Glutamatergic neuron (in vitro differentiated cells): Measurements from ENCODE around the gene TTC17. TPM values are rescaled to one million over a fixed set of nuclear protein-coding genes. Genes with fewer than 3 reads are reported as not detected.

ENCODE experiments used
- DNase-seq: peaks from one replicate; pipeline ENCODE4 v3.0.0; 2022
- H3K27ac Mint-ChIP-seq: one replicate; pipeline ENCODE4 v1.8.0; 2020; ENCODE audit warnings: mild to moderate bottlenecking, mixed read lengths, inconsistent platforms; ENCODE audit not compliant: unreplicated experiment
- H3K27me3 Mint-ChIP-seq: one replicate; pipeline ENCODE4 v1.8.0; 2020; ENCODE audit warnings: mild to moderate bottlenecking, moderate library complexity, mixed read lengths, inconsistent platforms; ENCODE audit not compliant: unreplicated experiment
- H3K36me3 Mint-ChIP-seq: one replicate; pipeline ENCODE4 v1.8.0; 2020; ENCODE audit warnings: mild to moderate bottlenecking, mixed read lengths, inconsistent platforms; ENCODE audit not compliant: unreplicated experiment
- H3K4me1 Mint-ChIP-seq: one replicate; pipeline ENCODE4 v1.8.0; 2020; ENCODE audit warnings: mild to moderate bottlenecking, low read depth, mixed read lengths, inconsistent platforms; ENCODE audit not compliant: unreplicated experiment
- H3K4me3 Mint-ChIP-seq: one replicate; pipeline ENCODE4 v1.8.0; 2020; ENCODE audit warnings: mild to moderate bottlenecking, mixed read lengths, inconsistent platforms; ENCODE audit not compliant: unreplicated experiment
- H3K9me3 Mint-ChIP-seq: one replicate; pipeline ENCODE4 v1.8.0; 2020; ENCODE audit warnings: mild to moderate bottlenecking, moderate library complexity, mixed read lengths, inconsistent platforms; ENCODE audit not compliant: unreplicated experiment
- CTCF ChIP-seq: fragments of 200-600 bp; sonication (generic); IDR thresholded peaks from one replicate; pipeline ENCODE4 v1.5.0; 2021; ENCODE audit not compliant: partially characterized antibody, unreplicated experiment
- total RNA-seq: library from RNA; stranded (reverse); fragmentation: NEBNext Ultra II Directional; extraction: Animal tissue kit (Norgen Biotek cat#: 25700); gene quantifications from one replicate; pipeline ENCODE4 v1.2.1, GENCODE V29; 2021; ENCODE audit not compliant: unreplicated experiment

Gene TTC17
- total RNA-seq, 1 donor from 2014 or later: 92.0 TPM

DNA sequence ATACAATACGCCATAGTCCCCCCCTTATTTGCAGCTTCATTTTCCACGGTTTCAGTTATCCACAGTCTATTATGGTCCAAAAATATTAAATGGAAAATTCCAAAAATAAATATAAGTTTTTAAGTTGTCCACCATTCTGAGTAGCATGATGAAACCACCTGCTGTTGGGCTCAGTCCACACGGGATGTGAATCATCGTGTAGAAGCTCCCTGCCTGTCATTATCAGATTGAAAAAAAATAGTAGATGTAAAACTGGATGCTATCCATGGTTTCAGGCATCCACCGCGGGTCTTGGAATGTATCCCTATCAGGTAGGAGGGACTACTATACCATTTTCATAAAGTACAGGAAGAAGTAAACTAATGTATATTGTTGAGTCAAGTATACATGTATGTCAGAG is 127.4 kb downstream of the TTC17 start:
- Mint-ChIP-seq H3K27me3 (no peaks in the 10 kb centered on the region), H3K4me3 (no peak overlapping the region), H3K9me3 (peaks cover 3% of the 10 kb centered on the region), H3K36me3 (peaks cover 9% of the 10 kb centered on the region), H3K27ac (no peak overlapping the region), H3K4me1 (peaks cover 8% of the 10 kb centered on the region)
- no peak for TF ChIP-seq CTCF
- DNase-seq: no peak

- TF ChIP-seq CTCF: no peak
- DNase-seq: no peak
- no peak overlapping the region for H3K4me3 Mint-ChIP-seq
- peaks cover 2% of the 10 kb centered on the region for H3K9me3 Mint-ChIP-seq
- no peaks in the 10 kb centered on the region for H3K36me3 Mint-ChIP-seq
- no peaks in the 10 kb centered on the region for H3K27me3 Mint-ChIP-seq
- peaks cover 8% of the 10 kb centered on the region for H3K4me1 Mint-ChIP-seq
- H3K27ac Mint-ChIP-seq: no peak overlapping the region
These were observed 131.2 kb downstream of the TTC17 start for GRCh38 chr11:43489869-43490465.

DNA sequence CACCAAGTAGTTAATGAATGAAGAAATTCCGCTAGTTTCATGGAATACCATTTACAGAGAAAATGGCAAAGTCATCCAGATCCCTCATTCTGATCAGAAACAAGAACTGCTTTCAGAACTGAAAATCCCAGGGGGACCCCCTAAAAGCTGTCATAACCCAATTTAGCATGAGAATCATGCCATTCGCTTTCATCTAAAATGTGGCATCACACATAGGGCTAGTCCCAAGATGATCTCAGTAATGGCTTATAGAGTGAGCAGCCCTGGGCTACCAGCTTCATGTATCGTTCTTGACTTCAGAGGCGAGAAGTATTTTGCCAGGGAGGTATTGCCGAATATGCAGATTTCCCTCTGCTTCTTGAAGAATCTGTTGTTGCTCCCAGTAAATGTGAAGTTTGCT is 134.0 kb downstream of the TTC17 start:
- Mint-ChIP-seq H3K27ac (no peak overlapping the region), H3K9me3 (peaks cover 2% of the 10 kb centered on the region), H3K4me3 (no peak overlapping the region), H3K36me3 (no peaks in the 10 kb centered on the region), H3K27me3 (no peaks in the 10 kb centered on the region), H3K4me1 (peaks cover 2% of the 10 kb centered on the region)
- DNase-seq: no peak
- no peak for TF ChIP-seq CTCF

DNA sequence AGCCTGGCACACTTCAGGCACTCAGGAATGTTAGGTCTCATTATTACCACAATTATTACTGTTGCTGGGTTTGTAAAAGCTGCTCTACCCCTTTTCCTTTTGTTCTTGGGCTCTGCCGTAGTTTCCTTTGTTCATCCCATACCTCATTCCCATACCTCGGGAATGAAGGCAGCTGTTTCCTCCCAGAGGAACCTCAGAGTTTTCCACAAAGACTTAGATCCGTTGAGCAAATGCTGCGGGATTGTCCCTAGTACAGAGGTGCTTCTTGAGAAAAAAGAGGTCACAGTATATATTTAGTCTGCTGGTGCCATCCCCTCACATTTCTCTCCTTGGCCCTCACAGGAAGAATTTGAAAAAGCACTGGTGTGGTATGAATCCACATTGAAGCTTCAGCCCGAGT is 134.7 kb downstream of the TTC17 start:
- H3K36me3 Mint-ChIP-seq: no peaks in the 10 kb centered on the region
- H3K27ac Mint-ChIP-seq: no peak overlapping the region
- H3K27me3 Mint-ChIP-seq: no peaks in the 10 kb centered on the region
- no peaks in the 10 kb centered on the region for H3K4me1 Mint-ChIP-seq
- no peak overlapping the region for H3K4me3 Mint-ChIP-seq
- no peak for DNase-seq
- TF ChIP-seq CTCF: no peak
- H3K9me3 Mint-ChIP-seq: peaks cover 2% of the 10 kb centered on the region

- H3K27me3 Mint-ChIP-seq: no peaks in the 10 kb centered on the region
- H3K4me3 Mint-ChIP-seq: no peak overlapping the region
- no peak for TF ChIP-seq CTCF
- H3K9me3 Mint-ChIP-seq: peaks cover 2% of the 10 kb centered on the region
- H3K27ac Mint-ChIP-seq: no peak overlapping the region
- H3K36me3 Mint-ChIP-seq: no peaks in the 10 kb centered on the region
- DNase-seq: no peak
- H3K4me1 Mint-ChIP-seq: no peaks in the 10 kb centered on the region
These were observed 138.4 kb downstream of the TTC17 start for GRCh38 chr11:43497144-43497543.
